Measurements from ENCODE around the gene BCR. TPM values are rescaled to one million over a fixed set of nuclear protein-coding genes. Genes with fewer than 3 reads are reported as not detected.

Gene BCR
- total and polyA plus RNA-seq, 2 of the 13 experiments (the other 11 are each of a cell fraction or from before 2014, with no cell fraction given): 19.9 to 33.6 TPM

DNA sequence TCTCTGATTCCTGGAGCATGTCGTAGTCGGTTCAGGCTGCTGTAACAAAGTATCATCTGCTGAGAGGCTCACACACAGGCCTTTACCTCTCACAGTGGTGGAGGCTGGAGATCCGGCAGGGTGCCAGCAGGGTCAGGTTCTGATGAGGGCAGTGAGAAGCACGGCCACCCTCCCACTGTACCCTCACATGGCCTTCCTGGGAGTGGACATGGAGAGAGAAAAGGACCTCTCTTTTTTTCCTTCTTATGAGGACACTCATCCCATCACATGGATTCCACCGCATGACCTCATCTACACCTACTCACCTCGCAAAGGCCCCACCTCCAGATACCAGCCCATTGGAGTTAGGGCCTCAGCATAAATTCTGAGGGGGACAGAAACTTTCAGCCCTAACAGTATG, 99.5 kb downstream of the BCR start:
- in situ Hi-C loops (cut with HindIII; ENCODE audit: extremely low pct_ligation_motif_present, low pct_unique_long_range_greater_than_20kb) (loop anchor here (5.0 to 25.0 kb wide), 2 partner anchors 102 to 317 kb away; no protein-coding TSS in a partner anchor), intact Hi-C loops (cut with micrococcal nuclease; ENCODE audit: unreplicated experiment) (loop anchor here (5.0 kb wide), 1 partner anchor 32 kb away; no protein-coding TSS in a partner anchor)
- TF ChIP-seq ATF7 (IDR thresholded peaks at IDR 0.05) (0 out of 2 replicates have a peak, but pooled peaks have one; percentile 4), ATF7 (CRISPR knock-in tag; IDR thresholded peaks at IDR 0.05) (no peak), ZNF557 (CRISPR knock-in tag; IDR thresholded peaks at IDR 0.05) (no peak)
- POLR2A ChIA-PET: no interaction called here
- DNase-seq (ENCODE audit: low spot score): no peak
- Histone ChIP-seq H3K4me3 (replicated peaks in 1 of 3; ENCODE audit: insufficient read depth in 1 of 3, low read depth in 2 of 3, low read length in 3 of 3) (no peak overlapping the region), H3K36me3 (replicated peaks in 1 of 2; ENCODE audit: control insufficient read depth in 1 of 2, insufficient read depth in 2 of 2, low read length in 2 of 2) (peaks cover 15 to 77% of the 10 kb centered on the region in 2 experiments), H4K20me1 (ENCODE audit: insufficient read depth, low read length) (no peaks in the 10 kb centered on the region), H3K27ac (ENCODE audit: extremely low read length, insufficient read depth, low read length) (no peak overlapping the region), H3K9ac (ENCODE audit: insufficient read depth, low read depth, low read length) (no peak overlapping the region), H3K9me3 (ENCODE audit: low read length) (no peaks in the 10 kb centered on the region), H3K4me2 (ENCODE audit: low read depth, low read length) (no peak overlapping the region), H3K4me1 (ENCODE audit: insufficient read depth, low read length) (peaks cover 30% of the 10 kb centered on the region), H3K27me3 (ENCODE audit: control insufficient read depth in 1 of 2, insufficient read depth in 2 of 2, low read length in 2 of 2) (no peaks in the 10 kb centered on the region), H2AFZ (ENCODE audit: low read length) (no peak overlapping the region), H3K79me2 (ENCODE audit: insufficient read depth, low read length) (no peaks in the 10 kb centered on the region)
- FAIRE-seq: no peak
- no TSS peak for BruUV-seq (replicated peaks)
- WGBS (ENCODE audit: low lambda C conversion rate): 93% methylated on average over 5 of the region's 6 CpGs
- CTCF ChIA-PET (ENCODE audit: low intra/inter-chr PET ratio, low total read pairs): no interaction called here
- no peak for ATAC-seq

DNA sequence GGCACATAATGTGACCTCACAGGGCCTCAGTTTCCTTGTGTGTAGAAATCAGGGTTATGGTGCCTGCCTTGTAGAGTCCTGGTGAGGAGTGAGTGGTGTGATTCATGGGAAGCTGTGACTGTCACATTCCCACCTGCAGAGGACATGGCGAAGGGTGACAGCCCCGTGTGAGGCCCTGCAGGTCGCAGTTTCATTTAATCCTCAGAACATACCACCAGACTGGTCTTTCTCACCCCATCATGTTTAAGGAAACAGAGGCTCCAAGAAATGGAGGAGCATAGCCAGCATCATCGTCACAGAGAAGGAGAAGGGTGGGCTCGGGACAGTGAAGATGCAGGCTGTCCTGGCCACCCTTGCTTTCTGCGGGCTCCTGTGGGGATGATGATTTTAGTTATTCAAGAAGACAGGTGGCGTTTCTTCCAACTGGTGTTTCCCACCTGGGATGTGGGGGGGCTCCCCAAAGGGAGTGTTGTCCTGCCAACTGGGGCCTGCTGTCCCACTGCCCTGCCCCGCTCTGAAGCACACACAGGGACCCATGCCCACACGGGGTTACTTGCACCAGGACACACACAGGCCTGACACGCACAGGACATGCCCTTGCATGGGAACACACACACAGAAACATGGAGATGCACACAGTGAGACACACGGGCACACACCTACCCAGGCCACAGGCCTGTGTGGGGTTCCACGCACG, 100.2 kb downstream of the BCR start:
- no peak for ATAC-seq
- no TSS peak for BruUV-seq (replicated peaks)
- no peak overlapping the region for H2AFZ ChIP-seq (ENCODE audit: low read length)
- peaks cover 11 to 77% of the 10 kb centered on the region in 2 experiments for H3K36me3 ChIP-seq (replicated peaks in 1 of 2; ENCODE audit: control insufficient read depth in 1 of 2, insufficient read depth in 2 of 2, low read length in 2 of 2)
- peaks cover 37% of the 10 kb centered on the region for H3K4me1 ChIP-seq (ENCODE audit: insufficient read depth, low read length)
- H3K79me2 ChIP-seq (ENCODE audit: insufficient read depth, low read length): no peaks in the 10 kb centered on the region
- ChIA-PET CTCF (ENCODE audit: low intra/inter-chr PET ratio, low total read pairs) (interaction anchor here (2.4 to 4.0 kb wide), 2 partner anchors 102 to 106 kb away, joined by 17 to 73 read pairs; partner anchors contain the start of gene BCR), POLR2A (no interaction called here)
- no peak for FAIRE-seq
- H3K27me3 ChIP-seq (ENCODE audit: control insufficient read depth in 1 of 2, insufficient read depth in 2 of 2, low read length in 2 of 2): no peaks in the 10 kb centered on the region
- no peak for DNase-seq (ENCODE audit: low spot score)
- no peak overlapping the region for H3K4me3 ChIP-seq (replicated peaks in 1 of 3; ENCODE audit: insufficient read depth in 1 of 3, low read depth in 2 of 3, low read length in 3 of 3)
- intact Hi-C loops (cut with micrococcal nuclease; ENCODE audit: unreplicated experiment) (loop anchor here (1.0 to 5.0 kb wide), 2 partner anchors 33 to 102 kb away; no protein-coding TSS in a partner anchor), in situ Hi-C loops (cut with HindIII; ENCODE audit: extremely low pct_ligation_motif_present, low pct_unique_long_range_greater_than_20kb) (loop anchor here (5.0 to 25.0 kb wide), 2 partner anchors 103 to 318 kb away; no protein-coding TSS in a partner anchor)
- H3K4me2 ChIP-seq (ENCODE audit: low read depth, low read length): no peak overlapping the region
- H4K20me1 ChIP-seq (ENCODE audit: insufficient read depth, low read length): no peaks in the 10 kb centered on the region
- no peak overlapping the region for H3K27ac ChIP-seq (ENCODE audit: extremely low read length, insufficient read depth, low read length)
- 94% methylated on average over 9 of the region's 13 CpGs for WGBS (ENCODE audit: low lambda C conversion rate)
- H3K9me3 ChIP-seq (ENCODE audit: low read length): no peaks in the 10 kb centered on the region
- H3K9ac ChIP-seq (ENCODE audit: insufficient read depth, low read depth, low read length): no peak overlapping the region
- TF ChIP-seq ZNF782 (CRISPR knock-in tag; IDR thresholded peaks at IDR 0.05; ENCODE audit: borderline replicate concordance) (no peak), NFE2 (CRISPR knock-in tag; IDR thresholded peaks at IDR 0.05) (no peak), SOX13 (IDR thresholded peaks at IDR 0.05) (no peak), SOX13 (CRISPR knock-in tag; conservative IDR thresholded peaks at IDR 0.05 in 1 of 2, IDR thresholded peaks at IDR 0.05 in 1 of 2) (no peak)
